Smooth muscle cell (in vitro differentiated cells): ENCODE data around the gene LPA. TPM values are rescaled to one million over a fixed set of nuclear protein-coding genes. Genes with fewer than 3 reads are reported as not detected.
"Not testable (repeated sequence)": the region's sequence is repeated elsewhere in the genome, so short reads cannot be mapped to it uniquely, and the experiment has no call there.

Experiments used
- DNase-seq: peaks from one replicate; lab custom pipeline; 2025; ENCODE audit not compliant: unreplicated experiment; lab: John Stamatoyannopoulos, UW
- H2AFZ ChIP-seq: fragments of 200-600 bp; sonication (generic); 2 replicates; pipeline ENCODE4 v1.6.0; 2016; ENCODE audit warnings: antibody characterized with exemption, low read depth, mild to moderate bottlenecking
- H3F3A ChIP-seq: fragments of 200-600 bp; sonication (generic); 2 replicates; pipeline ENCODE4 v1.6.0; 2017; ENCODE audit warnings: antibody characterized with exemption, low read depth
- H3K27ac ChIP-seq: fragments of 200-600 bp; sonication (generic); 2 replicates; pipeline ENCODE4 v1.5.1; 2016; ENCODE audit warnings: low read depth, mild to moderate bottlenecking
- H3K27me3 ChIP-seq: fragments of 200-600 bp; sonication (generic); 2 replicates; pipeline ENCODE4 v1.6.1; 2016; ENCODE audit warnings: low read depth, mild to moderate bottlenecking
- H3K36me3 ChIP-seq: fragments of 200-600 bp; sonication (generic); 2 replicates; pipeline ENCODE4 v1.5.1; 2016; ENCODE audit warnings: low read depth
- H3K4me1 ChIP-seq: fragments of 200-600 bp; sonication (generic); 2 replicates; pipeline ENCODE4 v1.5.1; 2016; ENCODE audit warnings: low read depth
- H3K4me2 ChIP-seq: fragments of 200-600 bp; sonication (generic); 2 replicates; pipeline ENCODE4 v1.6.0; 2016; ENCODE audit warnings: mild to moderate bottlenecking
- H3K4me3 ChIP-seq: fragments of 200-600 bp; sonication (generic); 2 replicates; pipeline ENCODE4 v1.5.1; 2016; ENCODE audit warnings: mild to moderate bottlenecking
- H3K79me2 ChIP-seq: fragments of 200-600 bp; sonication (generic); 2 replicates; pipeline ENCODE4 v1.6.0; 2016; ENCODE audit warnings: low read depth, mild to moderate bottlenecking
- H3K9ac ChIP-seq: fragments of 200-600 bp; sonication (generic); 2 replicates; pipeline ENCODE4 v1.6.0; 2016; ENCODE audit warnings: low read depth
- H3K9me3 ChIP-seq: fragments of 200-600 bp; sonication (generic); replicated peaks from 2 replicates; pipeline ENCODE4 v1.5.1; 2016; ENCODE audit warnings: low read depth
- H4K20me1 ChIP-seq: fragments of 200-600 bp; sonication (generic); 2 replicates; pipeline ENCODE4 v1.6.0; 2016; ENCODE audit warnings: low read depth
- CTCF ChIP-seq: fragments of 200-600 bp; sonication (generic); IDR thresholded peaks from 2 replicates; pipeline ENCODE4 v1.5.1; 2017; ENCODE audit warnings: borderline replicate concordance, mild to moderate bottlenecking, antibody characterized with exemption; ENCODE audit not compliant: insufficient read depth, poor library complexity, severe bottlenecking
- WGBS: methylation state at CpG from one replicate; pipeline ENCODE4 v1.1.7; 2016; ENCODE audit warnings: low lambda C conversion rate; 5-methylcytosine and 5-hydroxymethylcytosine counted together
- polyA plus RNA-seq: library from polyadenylated mRNA; unstranded; fragments of >200 nt; fragmentation: Nextera tagmentation; extraction: Ambion mirVana; gene quantifications from 2 replicates; pipeline ENCODE4 v1.2.1, GENCODE V29; 2016
- total RNA-seq: library from RNA; depleted of rRNA; stranded (reverse); fragments of >200 nt; gene quantifications from 2 replicates; pipeline ENCODE4 v1.2.3, GENCODE V29; 2014

LPA gene
- total and polyA plus RNA-seq, 2 experiments from 2014 or later, result not detected

- H4K20me1 ChIP-seq, result no peaks in the 10 kb centered on the region
Measured at GRCh38 chr6:160583794-160584193, 80.3 kb downstream of the LPA start.

GRCh38 chr6:160581406-160581805 is 82.7 kb downstream of the LPA start:
- H3K27ac ChIP-seq, result no peak overlapping the region
- 38% methylated on average over 1 of the region's 1 CpG for WGBS
- no peaks in the 10 kb centered on the region for H3K27me3 ChIP-seq
- H3K9ac ChIP-seq, result no peak overlapping the region
- H3K4me3 ChIP-seq, result no peak overlapping the region
- H3K4me2 ChIP-seq, result no peak overlapping the region
- H3K36me3 ChIP-seq, result no peaks in the 10 kb centered on the region
- DNase-seq, result no peak
- peaks cover 9% of the 10 kb centered on the region for H3K9me3 ChIP-seq
- TF ChIP-seq CTCF, result no peak
- no peaks in the 10 kb centered on the region for H4K20me1 ChIP-seq
- no peaks in the 10 kb centered on the region for H3K79me2 ChIP-seq
- no peaks in the 10 kb centered on the region for H3K4me1 ChIP-seq
- H2AFZ ChIP-seq, result no peak overlapping the region
- H3F3A ChIP-seq, result no peaks in the 10 kb centered on the region

More at GRCh38 chr6:160583794-160584193, 80.3 kb downstream of the LPA start:
- no peak for DNase-seq
- Histone ChIP-seq H3K4me1 (no peaks in the 10 kb centered on the region), H3K79me2 (no peaks in the 10 kb centered on the region), H3K4me3 (no peak overlapping the region), H3F3A (no peaks in the 10 kb centered on the region), H3K36me3 (no peaks in the 10 kb centered on the region), H3K9ac (no peak overlapping the region), H3K9me3 (peaks cover 13% of the 10 kb centered on the region), H3K4me2 (no peak overlapping the region), H3K27me3 (no peaks in the 10 kb centered on the region), H2AFZ (no peak overlapping the region), H3K27ac (no peak overlapping the region)
- no peak for TF ChIP-seq CTCF

GRCh38 chr6:160578515-160578914 is 85.6 kb downstream of the LPA start:
- not testable (repeated sequence) for H3K27ac ChIP-seq, H3K36me3 ChIP-seq, H2AFZ ChIP-seq, H3K4me2 ChIP-seq, H4K20me1 ChIP-seq, H3F3A ChIP-seq, H3K79me2 ChIP-seq, H3K27me3 ChIP-seq, H3K9ac ChIP-seq, H3K4me3 ChIP-seq, DNase-seq, H3K4me1 ChIP-seq, H3K9me3 ChIP-seq
- 61% methylated on average over 5 of the region's 5 CpGs for WGBS

- Histone ChIP-seq H3K27me3 (no peaks in the 10 kb centered on the region), H3K4me3 (no peak overlapping the region), H3F3A (no peaks in the 10 kb centered on the region), H3K4me1 (no peaks in the 10 kb centered on the region), H3K36me3 (no peaks in the 10 kb centered on the region), H2AFZ (no peak overlapping the region), H3K9ac (no peak overlapping the region), H3K4me2 (no peak overlapping the region), H3K79me2 (no peaks in the 10 kb centered on the region), H3K27ac (no peak overlapping the region), H3K9me3 (no peaks in the 10 kb centered on the region), H4K20me1 (no peaks in the 10 kb centered on the region)
- 62% methylated on average over 4 of the region's 4 CpGs for WGBS
- no peak for DNase-seq
- no peak for TF ChIP-seq CTCF
Measured at GRCh38 chr6:160573943-160574342, 90.1 kb downstream of the LPA start.

- H3K36me3 ChIP-seq, H3K9me3 ChIP-seq, H3K9ac ChIP-seq, H3K4me1 ChIP-seq, H3K27ac ChIP-seq, H3K4me3 ChIP-seq, DNase-seq, H2AFZ ChIP-seq, H3K4me2 ChIP-seq, H3K27me3 ChIP-seq, H4K20me1 ChIP-seq, H3F3A ChIP-seq, H3K79me2 ChIP-seq: not testable (repeated sequence)
Measured at GRCh38 chr6:160571201-160571600, 92.9 kb downstream of the LPA start.
